GM12878 (cell line): ENCODE results near the gene METTL17. TPM values are rescaled to one million over a fixed set of nuclear protein-coding genes. Genes with fewer than 3 reads are reported as not detected.

Experiments
- ATAC-seq: fragments of 200-7000 bp; cut with Tn5 transposase; 3 replicates; pipeline ENCODE4 v1.9.1; 2020; ENCODE audit warnings: mild to moderate bottlenecking, moderate library complexity
- BruUV-seq: library from RNA; stranded (reverse); fragments of 400-500 nt; replicated peaks from 2 replicates; lab custom pipeline; 2021; lab: Mats Ljungman, UMichigan
- CTCF ChIA-PET: fragments of 300-600 bp; sonication (Branson Sonifier 250); formaldehyde crosslinking; extraction: SDS; loops from one replicate; lab custom pipeline; 2021; ENCODE audit warnings: inconsistent platforms; lab: Yijun Ruan, JAX
- POLR2A ChIA-PET: fragments of 350-600 bp; formaldehyde crosslinking; extraction: SDS; loops from one replicate; lab custom pipeline; 2021; ENCODE audit warnings: inconsistent platforms; lab: Charles Lee
- RAD21 ChIA-PET: fragments of 300-600 bp; sonication (Branson Sonifier 250); formaldehyde crosslinking; loops from one replicate; lab custom pipeline; 2023; ENCODE audit warnings: antibody characterized with exemption; ENCODE audit not compliant: unreplicated experiment; lab: Charles Lee
- SMC1A ChIA-PET: fragments of 300-600 bp; sonication (Branson Sonifier 250); formaldehyde crosslinking; loops from one replicate; lab custom pipeline; 2023; ENCODE audit not compliant: unreplicated experiment, uncharacterized antibody; lab: Charles Lee
- DNase-seq: peaks from one replicate; pipeline ENCODE4 v3.0.0-alpha.2; 2011; ENCODE audit warnings: low read depth, low spot score
- FAIRE-seq: peaks from 3 replicates; lab custom pipeline; 2011; peaks lifted over from hg19 to GRCh38; lab: Jason Lieb, UNC
- H2AFZ ChIP-seq: 2 replicates; pipeline ENCODE4 v1.6.0; 2011; ENCODE audit warnings: low read depth, low read length, control low read depth; ENCODE audit not compliant: control insufficient read depth
- H3K27ac ChIP-seq: 2 replicates; pipeline ENCODE4 v1.5.1; 2011; ENCODE audit warnings: control low read depth; ENCODE audit not compliant: control insufficient read depth, insufficient read depth
- H3K27me3 ChIP-seq, 2 experiments: replicated peaks in 1 of 2; 2 replicates each; pipeline versions ENCODE4 v1.6.0 to v1.6.1; 2011; ENCODE audit warnings: low read length in 1 of 2; ENCODE audit not compliant: control insufficient read depth in 2 of 2, insufficient read depth in 2 of 2
- H3K36me3 ChIP-seq, 2 experiments: 2 replicates each; pipeline ENCODE4 v1.5.1; 2011; ENCODE audit warnings: low read length in 1 of 2; ENCODE audit not compliant: control insufficient read depth in 2 of 2, insufficient read depth in 2 of 2
- H3K4me1 ChIP-seq: 2 replicates; pipeline ENCODE4 v1.6.1; 2011; ENCODE audit warnings: mild to moderate bottlenecking, low read length, moderate library complexity, mixed read lengths; ENCODE audit not compliant: control insufficient read depth, insufficient read depth
- H3K4me2 ChIP-seq: 2 replicates; pipeline ENCODE4 v1.6.0; 2011; ENCODE audit warnings: control low read depth; ENCODE audit not compliant: control insufficient read depth, insufficient read depth
- H3K4me3 ChIP-seq: fragments of 200-600 bp; sonication (generic); 2 replicates; pipeline ENCODE4 v1.5.1; 2016
- H3K79me2 ChIP-seq: 2 replicates; pipeline ENCODE4 v1.6.0; 2011; ENCODE audit warnings: low read length; ENCODE audit not compliant: control insufficient read depth, insufficient read depth
- H3K9ac ChIP-seq: 2 replicates; pipeline ENCODE4 v1.8.0; 2011; ENCODE audit warnings: low read length, control low read depth, mixed read lengths; ENCODE audit not compliant: control insufficient read depth, insufficient read depth
- H3K9me3 ChIP-seq: replicated peaks from 3 replicates; pipeline ENCODE4 v1.5.1; 2011; ENCODE audit warnings: mild to moderate bottlenecking, low read length; ENCODE audit not compliant: control insufficient read depth, insufficient read depth
- H4K20me1 ChIP-seq: 2 replicates; pipeline ENCODE4 v1.6.0; 2011; ENCODE audit not compliant: control insufficient read depth, insufficient read depth
- BCL3 ChIP-seq: IDR thresholded peaks from 2 replicates; pipeline ENCODE4 v1.6.1; 2011; ENCODE audit warnings: borderline replicate concordance, low read depth, mild to moderate bottlenecking, moderate library complexity, low read length; ENCODE audit not compliant: insufficient read depth, poor library complexity, severe bottlenecking
- CHD2 ChIP-seq: IDR thresholded peaks from 2 replicates; pipeline ENCODE4 v1.6.1; 2011; ENCODE audit warnings: low read depth, low read length, improper control_type of control experiment, borderline replicate concordance
- ELK1 ChIP-seq: IDR thresholded peaks from 2 replicates; pipeline ENCODE4 v1.6.1; 2012; ENCODE audit warnings: low read depth, low read length, improper control_type of control experiment
- ETV6 ChIP-seq, 2 experiments: fragments of 450-650 bp in 1 of 2; IDR thresholded peaks in 1 of 2; conservative IDR thresholded peaks in 1 of 2; 2 replicates each; pipeline ENCODE4 v1.6.1; 2014; ENCODE audit warnings: antibody characterized with exemption in 1 of 2, borderline replicate concordance in 1 of 2, low read depth in 1 of 2, mild to moderate bottlenecking in 1 of 2, moderate library complexity in 1 of 2
- HDAC6 ChIP-seq: fragments of 200-600 bp; sonication (generic); IDR thresholded peaks from one replicate; pipeline ENCODE4 v1.8.0; 2017; ENCODE audit warnings: antibody characterized with exemption; ENCODE audit not compliant: unreplicated experiment
- KLF5 ChIP-seq: fragments of 450-650 bp; IDR thresholded peaks from 2 replicates; pipeline ENCODE4 v1.6.1; 2014; ENCODE audit warnings: mild to moderate bottlenecking; ENCODE audit not compliant: partially characterized antibody
- NFYA ChIP-seq: IDR thresholded peaks from 2 replicates; pipeline ENCODE4 v1.6.1; 2011; ENCODE audit warnings: low read depth, mild to moderate bottlenecking, low read length, improper control_type of control experiment, borderline replicate concordance
- NR2C2 ChIP-seq: IDR thresholded peaks from 2 replicates; pipeline ENCODE4 v1.6.1; 2011; ENCODE audit warnings: borderline replicate concordance, low read depth; ENCODE audit not compliant: control insufficient read depth, insufficient read length
- SMAD5 ChIP-seq: IDR thresholded peaks from 2 replicates; pipeline ENCODE4 v1.6.1; 2016; ENCODE audit warnings: antibody characterized with exemption, low read depth
- SPI1 ChIP-seq: IDR thresholded peaks from 2 replicates; pipeline ENCODE4 v1.6.1; 2011; ENCODE audit warnings: low read depth, mild to moderate bottlenecking, low read length, moderate library complexity, borderline replicate concordance; ENCODE audit not compliant: insufficient read depth
- STAT3 ChIP-seq: IDR thresholded peaks from 2 replicates; pipeline ENCODE4 v1.6.1; 2011; ENCODE audit warnings: low read depth, low read length, improper control_type of control experiment
- ZNF217 ChIP-seq: fragments of 450-650 bp; IDR thresholded peaks from 2 replicates; pipeline ENCODE4 v1.6.1; 2017; ENCODE audit warnings: antibody characterized with exemption, mild to moderate bottlenecking
- WGBS: methylation state at CpG from one replicate; pipeline ENCODE4 v1.1.6; 2016; ENCODE audit warnings: low lambda C conversion rate; ENCODE audit not compliant: insufficient replicate concordance, insufficient coverage; ENCODE audit errors: missing lambda C conversion rate; 5-methylcytosine and 5-hydroxymethylcytosine counted together
- in situ Hi-C: fragments of 300-500 bp; cut with MboI; formaldehyde crosslinking; loops from 9 replicates; pipeline ENCODE4 v1.14.3; 2018; ENCODE audit warnings: mixed read lengths
- intact Hi-C: fragments of 100-400 bp; cut with micrococcal nuclease; formaldehyde crosslinking; loops from one replicate; pipeline ENCODE4 v1.14.2; 2022; ENCODE audit not compliant: unreplicated experiment
- polyA plus RNA-seq, 11 experiments: library from polyadenylated mRNA; depleted of rRNA in 4 of 11; unstranded in 6 of 11; stranded (reverse) in 5 of 11; fragments of >200 nt; fragmentation: Nextera tagmentation in 4 of 11; fragmentation: Illumina TruSeq in 1 of 11; extraction: Ambion mirVana in 4 of 11; extraction: Trizol in 1 of 11; gene quantifications; 1 replicate in 1 of 11; 2 replicates in 10 of 11; pipeline versions ENCODE4 v1.2.1 to v1.2.3, GENCODE V29; 2011 to 2016; ENCODE audit warnings: inconsistent platforms in 2 of 11, missing spikeins in 2 of 11, low read depth in 1 of 11
- total RNA-seq, 4 experiments: library from RNA; depleted of rRNA in 3 of 4; stranded (reverse); fragments of >200 nt in 3 of 4; fragmentation: Illumina TruSeq in 1 of 4; extraction: Trizol in 1 of 4; gene quantifications; 2 replicates each; pipeline versions ENCODE4 v1.2.1 to v1.2.3, GENCODE V29; 2013 to 2021

Gene METTL17
- total and polyA plus RNA-seq, 10 of the 15 experiments (the other 5 are each of a cell fraction or from before 2014, with no cell fraction given): 70.4 to 130 (median 97.5) TPM

DNA sequence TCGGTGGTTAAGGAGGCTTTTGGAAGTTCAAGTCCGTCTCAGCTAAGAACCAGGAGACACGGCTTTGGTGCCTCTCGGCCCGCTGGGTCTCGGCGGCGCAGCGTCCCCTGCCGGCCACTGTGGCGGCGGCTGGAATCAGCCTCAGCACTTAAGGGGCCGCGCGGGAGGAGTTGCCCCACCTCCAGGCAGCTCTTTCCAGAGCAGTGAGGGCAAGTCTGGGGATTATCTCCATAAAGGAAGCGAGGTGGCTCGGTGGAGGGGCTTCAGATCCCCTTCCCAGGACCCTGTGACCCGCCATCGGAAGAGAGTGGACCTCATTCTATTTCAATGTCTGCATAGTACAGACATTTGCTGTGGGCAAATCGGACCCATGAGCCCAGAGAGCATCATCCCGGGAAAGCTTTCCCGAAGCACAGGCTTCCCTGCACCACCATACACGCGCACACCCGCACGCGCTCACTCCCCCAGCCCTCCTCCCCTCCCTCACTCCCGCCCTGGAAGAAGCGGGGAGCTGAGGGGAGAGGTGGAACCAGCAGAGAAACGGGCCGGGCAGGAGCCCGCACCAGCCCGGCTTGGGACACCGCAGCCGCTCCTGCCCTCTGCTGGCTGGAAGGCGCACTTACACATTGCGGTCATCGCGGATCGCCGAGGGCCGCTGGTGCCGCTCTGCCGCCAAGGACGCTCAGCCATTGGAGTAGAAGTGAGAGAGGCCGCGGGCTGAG is 18.6 kb upstream of the METTL17 start (continued):
- TF ChIP-seq SMAD5 (no peak), HDAC6 (no peak), BCL3 (no peak), KLF5 (no peak), ETV6 (conservative IDR thresholded peaks at IDR 0.05 in 1 of 2, IDR thresholded peaks at IDR 0.05 in 1 of 2; ENCODE audit: borderline replicate concordance in 1 of 2, low read depth in 1 of 2) (no peak), SPI1 (no peak)

GRCh38 chr14:20971705-20972021 is 18.1 kb upstream of the METTL17 start:
- DNase-seq: no peak
- Histone ChIP-seq H3K4me1 (no peaks in the 10 kb centered on the region), H3K4me3 (0 out of 2 replicates have a peak overlapping the region, but pooled peaks have one; percentile 60), H2AFZ (peak overlapping the region; percentile 63), H3K27ac (no peak overlapping the region), H3K4me2 (peak overlapping the region; percentile 71), H3K36me3 (no peaks in the 10 kb centered on the region), H3K9ac (no peak overlapping the region), H3K9me3 (no peaks in the 10 kb centered on the region), H4K20me1 (no peaks in the 10 kb centered on the region), H3K27me3 (no peaks in the 10 kb centered on the region; a peak in 1 of 4 replicates)
- SMC1A ChIA-PET: interaction anchor here (2.3 kb wide), 1 partner anchor 113 kb away, joined by 20 read pairs; no protein-coding TSS in a partner anchor
- peak; percentile 43; the same call in 2 of the 3 replicates for ATAC-seq
- POLR2A ChIA-PET: no interaction called here
- intact Hi-C loops: loop anchor here (1.0 to 2.0 kb wide), 2 partner anchors 113 to 274 kb away; no protein-coding TSS in a partner anchor
- CTCF ChIA-PET: interaction anchor here (0.5 to 5.2 kb wide), 20 partner anchors 7 to 508 kb away, joined by 3 to 61 read pairs (median 5); partner anchors contain the start of gene ARHGEF40
- 11% methylated on average over 8 of the region's 8 CpGs for WGBS
- in situ Hi-C loops: no loop called here
- TF ChIP-seq NR2C2: no peak
- TF ChIP-seq CHD2: no peak
- no peak for TF ChIP-seq NFYA
- no peak for TF ChIP-seq ELK1
- no peak for TF ChIP-seq ZNF217
- TF ChIP-seq HDAC6: no peak
- TF ChIP-seq STAT3: no peak
- TF ChIP-seq, all 136 proteins: peak for 0
- H3K79me2 ChIP-seq: no peaks in the 10 kb centered on the region
- no TSS peak for BruUV-seq
- RAD21 ChIA-PET: interaction anchor here (1.4 to 1.9 kb wide), 4 partner anchors 11 to 279 kb away, joined by 3 to 10 read pairs (median 5); no protein-coding TSS in a partner anchor
- FAIRE-seq: no peak
